SU-DHL-6 (cell line): Measurements from ENCODE around the gene POT1.
A peak's percentile ranks its signal among the peaks of the same experiment; 100 is the strongest.
"Not testable (repeated sequence)": the region's sequence is repeated elsewhere in the genome, so short reads cannot be mapped to it uniquely, and the experiment has no call there.

Experiments
- H2AFZ ChIP-seq: fragments of 200-600 bp; sonication (generic); 2 replicates; pipeline ENCODE4 v1.6.1; 2014; ENCODE audit warnings: low read depth, mild to moderate bottlenecking, moderate library complexity, mixed read lengths, antibody characterized with exemption, low read length; ENCODE audit not compliant: severe bottlenecking
- H3F3A ChIP-seq: fragments of 200-600 bp; shearing (Covaris generic); 2 replicates; pipeline ENCODE4 v1.6.0; 2016; ENCODE audit warnings: antibody characterized with exemption, mild to moderate bottlenecking; ENCODE audit not compliant: insufficient read depth
- H3K27ac ChIP-seq: fragments of 200-600 bp; sonication (generic); 2 replicates; pipeline ENCODE4 v1.5.1; 2016; ENCODE audit warnings: low read depth, mild to moderate bottlenecking, low read length, moderate library complexity, mixed read lengths
- H3K27me3 ChIP-seq: fragments of 200-600 bp; sonication (generic), shearing (Covaris generic); 2 replicates; pipeline ENCODE4 v1.6.0; 2014; ENCODE audit warnings: mild to moderate bottlenecking, low read length
- H3K36me3 ChIP-seq: fragments of 200-600 bp; sonication (generic); 2 replicates; pipeline ENCODE4 v1.6.1; 2014; ENCODE audit warnings: mild to moderate bottlenecking, low read length, mixed read lengths
- H3K4me2 ChIP-seq: fragments of 300-600, 200-600 bp; shearing (Covaris generic), sonication (generic); 2 replicates; pipeline ENCODE4 v1.6.0; 2014; ENCODE audit warnings: low read length, low read depth, mild to moderate bottlenecking; ENCODE audit not compliant: poor library complexity, severe bottlenecking
- H3K4me3 ChIP-seq: fragments of 200-600 bp; sonication (generic); 2 replicates; pipeline ENCODE4 v1.5.1; 2014; ENCODE audit warnings: antibody characterized with exemption, low read length, mild to moderate bottlenecking, mixed read lengths; ENCODE audit not compliant: insufficient read depth, poor library complexity, severe bottlenecking
- H3K79me2 ChIP-seq: fragments of 200-600 bp; sonication (generic); 2 replicates; pipeline ENCODE4 v1.6.1; 2014; ENCODE audit warnings: mild to moderate bottlenecking, low read length, moderate library complexity; ENCODE audit not compliant: insufficient read depth
- H3K9ac ChIP-seq: fragments of 200-600 bp; sonication (generic); 2 replicates; pipeline ENCODE4 v1.7.0; 2014; ENCODE audit warnings: mild to moderate bottlenecking, low read length
- H3K9me2 ChIP-seq: fragments of 200-600 bp; sonication (generic); replicated peaks from 2 replicates; pipeline ENCODE4 v1.6.1; 2014; ENCODE audit warnings: low read length; ENCODE audit not compliant: insufficient read depth
- H3K9me3 ChIP-seq: fragments of 200-600 bp; sonication (generic); 2 replicates; pipeline ENCODE4 v1.6.1; 2014; ENCODE audit warnings: low read length, mixed read lengths; ENCODE audit not compliant: insufficient read depth
- H4K20me1 ChIP-seq: fragments of 200-600 bp; sonication (generic); 2 replicates; pipeline ENCODE4 v1.6.1; 2014; ENCODE audit warnings: low read depth, mild to moderate bottlenecking, antibody characterized with exemption, low read length, moderate library complexity, mixed read lengths
- CTCF ChIP-seq: fragments of 200-600 bp; sonication (generic); IDR thresholded peaks from one replicate; pipeline ENCODE4 v1.5.1; 2017; ENCODE audit warnings: antibody characterized with exemption, mild to moderate bottlenecking, low read length, moderate library complexity; ENCODE audit not compliant: insufficient read depth, poor library complexity, severe bottlenecking
- EZH2phosphoT487 ChIP-seq: fragments of 200-600 bp; sonication (generic), shearing (Covaris generic); conservative IDR thresholded peaks from 2 replicates; pipeline ENCODE4 v1.6.1; 2018; ENCODE audit warnings: mild to moderate bottlenecking, antibody characterized with exemption, low read length, moderate library complexity, mixed read lengths

Gene POT1

GRCh38 chr7:124929467-124930172, at the start of gene POT1:
POT1 (minus strand) TSS chr7:124929825; CDS start chr7:124897173, 32,652 bp downstream.
- H3K9ac ChIP-seq: peak within 1 kb of the TSS; percentile 68
- H2AFZ ChIP-seq: peak within 1 kb of the TSS; percentile 94
- H3K27ac ChIP-seq: peak within 1 kb of the TSS; percentile 59
- H3K27me3 ChIP-seq: no peaks in the 10 kb centered on the region
- H3K4me2 ChIP-seq: peak within 1 kb of the TSS; percentile 90
- H3K79me2 ChIP-seq: peaks cover 44% of the 10 kb centered on the region
- TF ChIP-seq CTCF (no peak), EZH2phosphoT487 (no peak)
- H3K36me3 ChIP-seq: peaks cover 12% of the 10 kb centered on the region; the same call in 1 of the 2 replicates
- H3K4me3 ChIP-seq: peak within 1 kb of the TSS; percentile 71
- no peaks in the 10 kb centered on the region for H3K9me3 ChIP-seq
- peaks cover 17% of the 10 kb centered on the region; the same call in 1 of the 2 replicates for H3F3A ChIP-seq
- H4K20me1 ChIP-seq: no peaks in the 10 kb centered on the region
- H3K9me2 ChIP-seq: no peaks in the 10 kb centered on the region

GRCh38 chr7:124975131-124975530, 45.5 kb upstream of the POT1 start:
- not testable (repeated sequence) for H3K4me3 ChIP-seq, H3K4me2 ChIP-seq, H2AFZ ChIP-seq, H3K27ac ChIP-seq, H3K79me2 ChIP-seq, H3K9ac ChIP-seq, H3K27me3 ChIP-seq, H3K9me2 ChIP-seq, H3K36me3 ChIP-seq, H3F3A ChIP-seq, H3K9me3 ChIP-seq, H4K20me1 ChIP-seq

- H2AFZ ChIP-seq: no peak overlapping the region
- no peaks in the 10 kb centered on the region for H3K36me3 ChIP-seq
- H3K9me2 ChIP-seq: no peaks in the 10 kb centered on the region
- H4K20me1 ChIP-seq: no peaks in the 10 kb centered on the region
- no peaks in the 10 kb centered on the region for H3K27me3 ChIP-seq
- no peaks in the 10 kb centered on the region for H3K9me3 ChIP-seq
- H3K4me2 ChIP-seq: no peak overlapping the region
- H3K9ac ChIP-seq: no peak overlapping the region
- H3K79me2 ChIP-seq: no peaks in the 10 kb centered on the region
- TF ChIP-seq EZH2phosphoT487 (no peak), CTCF (no peak)
- no peak overlapping the region for H3K27ac ChIP-seq
- no peaks in the 10 kb centered on the region for H3F3A ChIP-seq
- H3K4me3 ChIP-seq: no peak overlapping the region
Measured at GRCh38 chr7:124965553-124965952, 35.9 kb upstream of the POT1 start.

GRCh38 chr7:124959676-124960075, 30.1 kb upstream of the POT1 start:
- H3K9me2 ChIP-seq: no peaks in the 10 kb centered on the region
- H4K20me1 ChIP-seq: no peaks in the 10 kb centered on the region
- H3K27ac ChIP-seq: no peak overlapping the region
- no peak overlapping the region for H3K4me2 ChIP-seq
- H2AFZ ChIP-seq: no peak overlapping the region
- no peak for TF ChIP-seq CTCF
- no peak for TF ChIP-seq EZH2phosphoT487
- no peak overlapping the region for H3K4me3 ChIP-seq
- no peaks in the 10 kb centered on the region for H3K79me2 ChIP-seq
- no peak overlapping the region for H3K9ac ChIP-seq
- H3K36me3 ChIP-seq: no peaks in the 10 kb centered on the region
- no peaks in the 10 kb centered on the region for H3F3A ChIP-seq
- H3K9me3 ChIP-seq: no peaks in the 10 kb centered on the region
- no peaks in the 10 kb centered on the region for H3K27me3 ChIP-seq

GRCh38 chr7:124957952-124958351, 28.3 kb upstream of the POT1 start:
- H3F3A ChIP-seq, H3K4me3 ChIP-seq, H3K27ac ChIP-seq, H3K9ac ChIP-seq, H3K36me3 ChIP-seq, H4K20me1 ChIP-seq, H3K9me3 ChIP-seq, H3K27me3 ChIP-seq, H3K4me2 ChIP-seq, H3K79me2 ChIP-seq, H3K9me2 ChIP-seq, H2AFZ ChIP-seq: not testable (repeated sequence)
